ENCODE results near the gene NISCH.

Gene NISCH

DNA sequence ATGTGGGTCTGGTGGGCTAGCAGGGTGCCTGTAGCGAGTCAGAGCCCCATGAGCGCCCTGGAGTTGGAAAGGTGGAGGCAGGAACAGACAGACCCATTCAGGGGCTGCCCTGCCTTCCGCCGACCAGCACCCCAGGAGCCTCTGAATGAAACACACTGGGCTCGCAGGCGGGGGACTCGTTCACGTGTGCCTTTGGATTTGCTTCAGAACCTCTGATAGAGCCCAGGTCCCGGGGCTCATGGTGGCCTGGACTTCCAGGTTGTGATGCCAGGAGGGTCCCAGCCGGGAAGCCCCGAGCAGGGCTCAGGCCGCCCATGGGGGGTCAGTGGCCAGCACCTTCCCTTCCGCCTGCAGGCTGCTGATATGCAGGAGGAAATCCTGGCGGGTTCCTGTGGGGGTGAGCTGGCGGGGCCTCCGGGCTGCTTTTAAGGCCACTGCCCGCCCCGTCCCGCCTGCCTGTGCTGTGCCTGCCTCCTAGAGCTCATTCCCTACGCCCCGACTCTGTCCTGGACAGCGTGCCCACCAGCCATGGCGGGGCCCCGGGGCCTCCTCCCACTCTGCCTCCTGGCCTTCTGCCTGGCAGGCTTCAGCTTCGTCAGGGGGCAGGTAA is 39.6 kb downstream of the NISCH start, which contains the start of gene STAB1:
Gene STAB1, plus strand, starts transcription at position 453 of the 610 bp plus-strand sequence. Its CDS starts 76 bp downstream, at position 529.
- no peak within 1 kb of the TSS for H3K9ac ChIP-seq (ENCODE audit: low read length)
- H3K27me3 ChIP-seq (ENCODE audit: low read depth, low read length): no peaks in the 10 kb centered on the region
- H3K79me2 ChIP-seq (ENCODE audit: low read length): no peaks in the 10 kb centered on the region
- peaks cover 15% of the 10 kb centered on the region for H3K36me3 ChIP-seq (replicated peaks; ENCODE audit: low read depth, low read length)
- no peak within 1 kb of the TSS for H3K27ac ChIP-seq (ENCODE audit: low read length)
- no peaks in the 10 kb centered on the region for H3K9me3 ChIP-seq (ENCODE audit: insufficient read depth, low read length)
- no peak for TF ChIP-seq EZH2phosphoT487 (IDR thresholded peaks at IDR 0.05; ENCODE audit: low read depth)
- TF ChIP-seq, protein P1, sequence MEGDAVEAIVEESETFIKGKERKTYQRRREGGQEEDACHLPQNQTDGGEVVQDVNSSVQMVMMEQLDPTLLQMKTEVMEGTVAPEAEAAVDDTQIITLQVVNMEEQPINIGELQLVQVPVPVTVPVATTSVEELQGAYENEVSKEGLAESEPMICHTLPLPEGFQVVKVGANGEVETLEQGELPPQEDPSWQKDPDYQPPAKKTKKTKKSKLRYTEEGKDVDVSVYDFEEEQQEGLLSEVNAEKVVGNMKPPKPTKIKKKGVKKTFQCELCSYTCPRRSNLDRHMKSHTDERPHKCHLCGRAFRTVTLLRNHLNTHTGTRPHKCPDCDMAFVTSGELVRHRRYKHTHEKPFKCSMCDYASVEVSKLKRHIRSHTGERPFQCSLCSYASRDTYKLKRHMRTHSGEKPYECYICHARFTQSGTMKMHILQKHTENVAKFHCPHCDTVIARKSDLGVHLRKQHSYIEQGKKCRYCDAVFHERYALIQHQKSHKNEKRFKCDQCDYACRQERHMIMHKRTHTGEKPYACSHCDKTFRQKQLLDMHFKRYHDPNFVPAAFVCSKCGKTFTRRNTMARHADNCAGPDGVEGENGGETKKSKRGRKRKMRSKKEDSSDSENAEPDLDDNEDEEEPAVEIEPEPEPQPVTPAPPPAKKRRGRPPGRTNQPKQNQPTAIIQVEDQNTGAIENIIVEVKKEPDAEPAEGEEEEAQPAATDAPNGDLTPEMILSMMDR (IDR thresholded peaks at IDR 0.05; ENCODE audit: low read depth, low read length): no peak
- no peak within 1 kb of the TSS for H2AFZ ChIP-seq (ENCODE audit: low read depth, low read length)
- H3K4me3 ChIP-seq (ENCODE audit: low read length): no peak within 1 kb of the TSS
- H3K4me2 ChIP-seq (ENCODE audit: low read length): no peak within 1 kb of the TSS
- H3K4me1 ChIP-seq (ENCODE audit: low read length): no peaks in the 10 kb centered on the region
- H4K20me1 ChIP-seq (ENCODE audit: insufficient read depth, low read length): no peaks in the 10 kb centered on the region

- Histone ChIP-seq H3K9me3 (ENCODE audit: insufficient read depth, low read length) (no peaks in the 10 kb centered on the region), H3K79me2 (ENCODE audit: low read length) (no peaks in the 10 kb centered on the region), H3K27me3 (ENCODE audit: low read depth, low read length) (no peaks in the 10 kb centered on the region), H3K27ac (ENCODE audit: low read length) (no peak overlapping the region), H3K36me3 (replicated peaks; ENCODE audit: low read depth, low read length) (peaks cover 9% of the 10 kb centered on the region), H3K4me2 (ENCODE audit: low read length) (no peak overlapping the region), H3K4me3 (ENCODE audit: low read length) (no peak overlapping the region), H4K20me1 (ENCODE audit: insufficient read depth, low read length) (no peaks in the 10 kb centered on the region), H2AFZ (ENCODE audit: low read depth, low read length) (no peak overlapping the region), H3K9ac (ENCODE audit: low read length) (no peak overlapping the region), H3K4me1 (ENCODE audit: low read length) (no peaks in the 10 kb centered on the region)
- TF ChIP-seq EZH2phosphoT487 (IDR thresholded peaks at IDR 0.05; ENCODE audit: low read depth): no peak
- TF ChIP-seq, protein P1 (IDR thresholded peaks at IDR 0.05; ENCODE audit: low read depth, low read length): no peak
Measured at GRCh38 chr3:52495777-52496602, 40.6 kb downstream of the NISCH start.

DNA sequence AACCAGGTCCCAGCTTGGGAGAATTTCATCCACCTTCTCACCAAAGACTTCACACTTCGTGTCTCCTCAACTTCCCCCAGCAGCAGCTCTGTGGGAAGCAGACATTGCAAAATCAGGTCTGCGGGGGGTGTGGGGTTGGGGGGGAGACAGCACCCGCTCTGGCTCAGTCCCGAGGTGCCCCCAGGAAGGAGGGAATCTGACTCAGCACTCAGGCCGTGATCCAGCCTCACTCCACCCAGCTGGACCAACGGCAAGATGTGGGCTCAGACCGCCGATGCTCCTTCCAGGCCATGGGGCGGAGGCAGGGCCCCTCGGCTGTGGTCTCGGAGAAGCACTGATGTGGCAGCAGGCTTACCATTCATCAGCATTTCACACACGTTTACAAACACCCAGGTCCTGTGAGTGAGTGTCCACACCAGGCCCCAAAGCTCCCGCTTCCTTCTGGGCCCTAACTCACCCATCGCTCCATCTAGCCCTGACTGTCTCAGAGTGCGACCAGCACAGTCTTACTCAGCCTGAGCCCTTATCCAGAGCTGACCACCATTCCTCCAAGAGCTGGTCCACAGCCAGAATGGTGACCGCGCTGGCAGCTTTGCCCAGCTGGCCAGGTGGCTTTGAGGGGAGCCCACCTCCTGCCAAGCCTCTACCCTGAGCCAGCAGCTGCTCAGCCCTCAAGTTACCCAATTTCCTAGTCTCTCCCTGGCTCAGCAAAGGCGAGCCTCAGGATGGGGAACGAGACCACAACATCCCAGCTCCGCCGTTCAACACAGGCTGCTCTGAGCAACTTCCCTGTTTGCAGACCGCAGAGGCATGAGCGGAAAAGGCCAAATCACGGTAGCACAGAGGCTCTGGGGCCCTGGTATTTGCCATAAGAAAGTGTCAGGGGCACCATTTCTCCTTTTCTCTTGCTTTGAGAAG is 43.0 kb downstream of the NISCH start:
- TF ChIP-seq, protein P1 (IDR thresholded peaks at IDR 0.05; ENCODE audit: low read depth, low read length): no peak
- TF ChIP-seq EZH2phosphoT487 (IDR thresholded peaks at IDR 0.05; ENCODE audit: low read depth): no peak
- H3K36me3 ChIP-seq (replicated peaks; ENCODE audit: low read depth, low read length): no peaks in the 10 kb centered on the region
- no peak overlapping the region for H2AFZ ChIP-seq (ENCODE audit: low read depth, low read length)
- no peaks in the 10 kb centered on the region for H4K20me1 ChIP-seq (ENCODE audit: insufficient read depth, low read length)
- no peak overlapping the region for H3K4me3 ChIP-seq (ENCODE audit: low read length)
- H3K9me3 ChIP-seq (ENCODE audit: insufficient read depth, low read length): no peaks in the 10 kb centered on the region
- H3K4me2 ChIP-seq (ENCODE audit: low read length): no peak overlapping the region
- H3K27ac ChIP-seq (ENCODE audit: low read length): no peak overlapping the region
- H3K27me3 ChIP-seq (ENCODE audit: low read depth, low read length): 0 out of 2 replicates have a peak, but pooled peaks cover 4% of the 10 kb centered on the region
- no peaks in the 10 kb centered on the region for H3K79me2 ChIP-seq (ENCODE audit: low read length)
- no peaks in the 10 kb centered on the region for H3K4me1 ChIP-seq (ENCODE audit: low read length)
- H3K9ac ChIP-seq (ENCODE audit: low read length): no peak overlapping the region

Measured in OCI-LY3 (cell line).